ENCODE measurements around the gene PAPSS2. TPM values are rescaled to one million over a fixed set of nuclear protein-coding genes. Genes with fewer than 3 reads are reported as not detected.

The PAPSS2 gene
- total RNA-seq, 1 donor from 2014 or later = 137 TPM

GRCh38 chr10:87654212-87654611 lies 5.5 kb upstream of the PAPSS2 start:
- Histone ChIP-seq H3K4me1 (peaks cover 16% of the 10 kb centered on the region), H3K27me3 (ENCODE audit: low read depth) (no peaks in the 10 kb centered on the region), H3K27ac (no peak overlapping the region), H3K4me3 (no peak overlapping the region), H3K36me3 (no peaks in the 10 kb centered on the region), H3K9me3 (no peaks in the 10 kb centered on the region)
- intact Hi-C loops (cut with DNase I) = no loop called here
- no peak for TF ChIP-seq CTCF (IDR thresholded peaks at IDR 0.05)
- no peak for DNase-seq
- ATAC-seq = peak; percentile 76 to 88

GRCh38 chr10:87656431-87657072 lies 3.1 kb upstream of the PAPSS2 start:
- ATAC-seq (no peak), DNase-seq (no peak)
- no peaks in the 10 kb centered on the region for H3K9me3 ChIP-seq
- intact Hi-C loops (cut with DNase I) = no loop called here
- peak; percentile 68 for TF ChIP-seq CTCF (IDR thresholded peaks at IDR 0.05)
- no peaks in the 10 kb centered on the region for H3K36me3 ChIP-seq
- H3K4me1 ChIP-seq = peaks cover 24% of the 10 kb centered on the region
- H3K27ac ChIP-seq = peak overlapping the region; percentile 70
- H3K27me3 ChIP-seq (ENCODE audit: low read depth) = no peaks in the 10 kb centered on the region
- no peak overlapping the region for H3K4me3 ChIP-seq

GRCh38 chr10:87657371-87657770 lies 2.3 kb upstream of the PAPSS2 start:
- Histone ChIP-seq H3K27me3 (ENCODE audit: low read depth) (no peaks in the 10 kb centered on the region), H3K9me3 (no peaks in the 10 kb centered on the region), H3K4me3 (no peak overlapping the region), H3K36me3 (no peaks in the 10 kb centered on the region), H3K27ac (peak overlapping the region; percentile 70), H3K4me1 (peaks cover 32% of the 10 kb centered on the region)
- no peak for TF ChIP-seq CTCF (IDR thresholded peaks at IDR 0.05)
- ATAC-seq (peak in 1 of 2 donors; percentile 9), DNase-seq (no peak)
- intact Hi-C loops (cut with DNase I) = no loop called here

GRCh38 chr10:87658321-87658795 lies 1.3 kb upstream of the PAPSS2 start:
- peaks cover 38% of the 10 kb centered on the region for H3K4me1 ChIP-seq
- H3K27ac ChIP-seq = peak overlapping the region; percentile 89
- no peaks in the 10 kb centered on the region for H3K36me3 ChIP-seq
- intact Hi-C loops (cut with DNase I) = no loop called here
- no peaks in the 10 kb centered on the region for H3K9me3 ChIP-seq
- no peak overlapping the region for H3K4me3 ChIP-seq
- DNase-seq (no peak), ATAC-seq (no peak)
- no peak for TF ChIP-seq CTCF (IDR thresholded peaks at IDR 0.05)
- H3K27me3 ChIP-seq (ENCODE audit: low read depth) = no peaks in the 10 kb centered on the region

GRCh38 chr10:87658858-87659555 lies 671 bp upstream of the PAPSS2 start:
- ATAC-seq (peak in 1 of 2 donors; percentile 36), DNase-seq (no peak)
- no peaks in the 10 kb centered on the region for H3K27me3 ChIP-seq (ENCODE audit: low read depth)
- H3K27ac ChIP-seq = peak overlapping the region; percentile 89
- no peaks in the 10 kb centered on the region for H3K36me3 ChIP-seq
- no peaks in the 10 kb centered on the region for H3K9me3 ChIP-seq
- H3K4me3 ChIP-seq = peak overlapping the region; percentile 85
- peaks cover 43% of the 10 kb centered on the region for H3K4me1 ChIP-seq
- intact Hi-C loops (cut with DNase I) = no loop called here
- TF ChIP-seq CTCF (IDR thresholded peaks at IDR 0.05) = no peak
